Activated T-helper 17 cell treated with anti-CD3 and anti-CD28 coated beads, Interleukin-2, amount 50 U/mL, for 72 hours (primary cell): ENCODE measurements around the gene MXD4. TPM values are rescaled to one million over a fixed set of nuclear protein-coding genes. Genes with fewer than 3 reads are reported as not detected.

Experiments
- ATAC-seq: fragments of 150-1000 bp; cut with Tn5 transposase; replicated peaks from 2 replicates; pipeline ENCODE4 v1.10.0; 2021; ENCODE audit warnings: mild to moderate bottlenecking, moderate library complexity
- H3K27ac Mint-ChIP-seq: one replicate; pipeline ENCODE4 v1.8.0; 2022; ENCODE audit warnings: mixed read lengths
- H3K27me3 Mint-ChIP-seq: one replicate; pipeline ENCODE4 v1.8.0; 2022; ENCODE audit warnings: mixed read lengths
- H3K36me3 Mint-ChIP-seq: one replicate; pipeline ENCODE4 v1.8.0; 2022; ENCODE audit warnings: low read depth, mild to moderate bottlenecking, mixed read lengths
- H3K4me1 Mint-ChIP-seq: one replicate; pipeline ENCODE4 v1.8.0; 2022; ENCODE audit warnings: mixed read lengths
- H3K4me3 Mint-ChIP-seq: one replicate; pipeline ENCODE4 v1.8.0; 2022; ENCODE audit warnings: mild to moderate bottlenecking, mixed read lengths
- H3K9me3 Mint-ChIP-seq: one replicate; pipeline ENCODE4 v1.8.0; 2022; ENCODE audit warnings: mixed read lengths
- total RNA-seq, 2 donors: library from RNA; stranded (reverse); gene quantifications; one replicate each; pipeline ENCODE4 v1.2.3, GENCODE V29; 2022

The MXD4 gene
- total RNA-seq, 2 donors from 2014 or later = 6.1 to 7.7 TPM

- Mint-ChIP-seq H3K27ac (peak overlapping the region; percentile 28), H3K9me3 (no peaks in the 10 kb centered on the region), H3K36me3 (no peaks in the 10 kb centered on the region), H3K4me3 (no peak overlapping the region), H3K4me1 (no peaks in the 10 kb centered on the region), H3K27me3 (no peaks in the 10 kb centered on the region)
- no peak for ATAC-seq
Measured at GRCh38 chr4:2265113-2266110, 3.5 kb upstream of the MXD4 start.

- no peaks in the 10 kb centered on the region for H3K9me3 Mint-ChIP-seq
- no peaks in the 10 kb centered on the region for H3K4me1 Mint-ChIP-seq
- no peaks in the 10 kb centered on the region for H3K27me3 Mint-ChIP-seq
- H3K4me3 Mint-ChIP-seq = no peak overlapping the region
- no peak for ATAC-seq
- no peak overlapping the region for H3K27ac Mint-ChIP-seq
- no peaks in the 10 kb centered on the region for H3K36me3 Mint-ChIP-seq
Measured at GRCh38 chr4:2264481-2265041, 2.7 kb upstream of the MXD4 start.

GRCh38 chr4:2263926-2264321, 2.0 kb upstream of the MXD4 start:
- Mint-ChIP-seq H3K27ac (no peak overlapping the region), H3K4me3 (peak overlapping the region; percentile 51)
- ATAC-seq = no peak

GRCh38 chr4:2262944-2263250, 988 bp upstream of the MXD4 start:
- no peak for ATAC-seq
- no peaks in the 10 kb centered on the region for H3K36me3 Mint-ChIP-seq
- H3K4me1 Mint-ChIP-seq = no peaks in the 10 kb centered on the region
- no peaks in the 10 kb centered on the region for H3K27me3 Mint-ChIP-seq
- peak overlapping the region; percentile 51 for H3K4me3 Mint-ChIP-seq
- H3K9me3 Mint-ChIP-seq = no peaks in the 10 kb centered on the region
- H3K27ac Mint-ChIP-seq = no peak overlapping the region

More at GRCh38 chr4:2263926-2264321, 2.0 kb upstream of the MXD4 start:
- Mint-ChIP-seq H3K36me3 (no peaks in the 10 kb centered on the region), H3K9me3 (no peaks in the 10 kb centered on the region), H3K27me3 (no peaks in the 10 kb centered on the region), H3K4me1 (no peaks in the 10 kb centered on the region)

GRCh38 chr4:2262145-2262943, 435 bp upstream of the MXD4 start:
- Mint-ChIP-seq H3K27me3 (no peaks in the 10 kb centered on the region), H3K27ac (no peak overlapping the region), H3K4me1 (no peaks in the 10 kb centered on the region), H3K36me3 (no peaks in the 10 kb centered on the region), H3K9me3 (no peaks in the 10 kb centered on the region), H3K4me3 (peak overlapping the region; percentile 51)
- ATAC-seq = peak; percentile 95

- Mint-ChIP-seq H3K27ac (no peak overlapping the region), H3K9me3 (no peaks in the 10 kb centered on the region), H3K36me3 (no peaks in the 10 kb centered on the region), H3K4me3 (peak overlapping the region; percentile 51), H3K27me3 (no peaks in the 10 kb centered on the region), H3K4me1 (no peaks in the 10 kb centered on the region)
- ATAC-seq = peak; percentile 27
Measured at GRCh38 chr4:2261110-2261852, 628 bp downstream of the MXD4 start.

- H3K9me3 Mint-ChIP-seq = no peaks in the 10 kb centered on the region
- H3K36me3 Mint-ChIP-seq = no peaks in the 10 kb centered on the region
- peak overlapping the region; percentile 50 for H3K4me3 Mint-ChIP-seq
- H3K27me3 Mint-ChIP-seq = no peaks in the 10 kb centered on the region
- no peaks in the 10 kb centered on the region for H3K4me1 Mint-ChIP-seq
- H3K27ac Mint-ChIP-seq = no peak overlapping the region
- ATAC-seq = no peak
Measured at GRCh38 chr4:2260344-2261109, 1.4 kb downstream of the MXD4 start.

GRCh38 chr4:2259541-2260343, 2.2 kb downstream of the MXD4 start:
- Mint-ChIP-seq H3K27ac (no peak overlapping the region), H3K36me3 (peaks cover 4% of the 10 kb centered on the region), H3K4me1 (no peaks in the 10 kb centered on the region), H3K9me3 (no peaks in the 10 kb centered on the region), H3K27me3 (no peaks in the 10 kb centered on the region), H3K4me3 (no peak overlapping the region)
- no peak for ATAC-seq

GRCh38 chr4:2259036-2259540, 2.8 kb downstream of the MXD4 start:
- Mint-ChIP-seq H3K27ac (no peak overlapping the region), H3K4me3 (no peak overlapping the region), H3K36me3 (peaks cover 10% of the 10 kb centered on the region), H3K9me3 (no peaks in the 10 kb centered on the region), H3K4me1 (no peaks in the 10 kb centered on the region), H3K27me3 (no peaks in the 10 kb centered on the region)
- ATAC-seq = no peak

- no peak overlapping the region for H3K4me3 Mint-ChIP-seq
- no peaks in the 10 kb centered on the region for H3K27me3 Mint-ChIP-seq
- H3K9me3 Mint-ChIP-seq = no peaks in the 10 kb centered on the region
- no peak for ATAC-seq
- no peaks in the 10 kb centered on the region for H3K4me1 Mint-ChIP-seq
- H3K36me3 Mint-ChIP-seq = peaks cover 14% of the 10 kb centered on the region
- H3K27ac Mint-ChIP-seq = peak overlapping the region; percentile 22
Measured at GRCh38 chr4:2258091-2259035, 3.5 kb downstream of the MXD4 start.

- no peak for ATAC-seq
- Mint-ChIP-seq H3K4me1 (no peaks in the 10 kb centered on the region), H3K9me3 (no peaks in the 10 kb centered on the region), H3K27me3 (no peaks in the 10 kb centered on the region), H3K27ac (peak overlapping the region; percentile 22), H3K36me3 (peaks cover 14% of the 10 kb centered on the region), H3K4me3 (no peak overlapping the region)
Measured at GRCh38 chr4:2257361-2258081, 4.4 kb downstream of the MXD4 start.
